HG03521 (cell line): Measurements from ENCODE around the gene DNAJB6.
A peak's percentile ranks its signal among the peaks of the same experiment; 100 is the strongest.

Experiments used
- ATAC-seq: cut with Tn5 transposase; IDR thresholded peaks from one replicate; pipeline ENCODE4 v1.9.1; 2021; ENCODE audit warnings: mild to moderate bottlenecking, moderate library complexity; ENCODE audit not compliant: unreplicated experiment

The DNAJB6 gene

GRCh38 chr7:157362729-157363128 is 25.9 kb downstream of the DNAJB6 start:
- no peak for ATAC-seq

DNA sequence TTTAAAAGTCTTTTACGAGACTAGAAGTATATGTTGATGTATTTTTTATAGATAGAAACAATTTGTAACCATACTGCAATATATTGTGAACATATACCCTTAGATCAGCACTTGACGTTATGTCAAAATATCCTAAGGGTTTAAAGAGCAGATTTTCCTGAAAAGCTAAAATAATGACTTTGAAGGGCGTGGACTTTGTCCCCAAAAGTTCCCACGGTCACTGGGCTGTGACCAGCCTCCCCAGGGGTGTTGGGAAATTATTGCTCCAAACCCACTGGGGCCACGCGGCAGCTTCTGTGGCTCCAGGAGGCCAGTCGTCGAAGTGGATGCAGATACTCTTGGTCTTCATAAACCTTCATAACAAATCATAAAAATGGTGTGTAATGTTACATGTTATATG is 29.9 kb downstream of the DNAJB6 start:
- no peak for ATAC-seq

DNA sequence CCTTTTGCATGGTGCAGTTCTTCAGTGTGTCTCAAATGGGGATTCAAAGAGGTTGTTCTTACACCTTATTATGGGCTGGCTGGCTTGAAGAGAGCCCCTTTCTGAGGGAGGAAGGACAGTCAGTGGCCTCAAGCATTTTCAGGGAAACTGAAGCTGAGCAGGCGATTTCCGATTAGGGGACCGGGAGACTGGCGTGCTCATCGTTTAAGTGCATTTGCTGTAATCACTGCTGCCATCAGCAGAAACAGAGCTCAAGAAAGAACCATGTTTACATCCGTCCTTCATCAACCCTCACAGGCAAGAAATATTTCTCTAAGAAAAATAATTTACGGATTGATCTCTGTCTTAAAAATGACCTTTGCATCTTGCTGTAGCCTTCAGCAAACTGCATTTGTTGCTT is 32.2 kb downstream of the DNAJB6 start:
- ATAC-seq, result no peak

GRCh38 chr7:157370742-157371141 is 33.9 kb downstream of the DNAJB6 start:
- no peak for ATAC-seq

DNA sequence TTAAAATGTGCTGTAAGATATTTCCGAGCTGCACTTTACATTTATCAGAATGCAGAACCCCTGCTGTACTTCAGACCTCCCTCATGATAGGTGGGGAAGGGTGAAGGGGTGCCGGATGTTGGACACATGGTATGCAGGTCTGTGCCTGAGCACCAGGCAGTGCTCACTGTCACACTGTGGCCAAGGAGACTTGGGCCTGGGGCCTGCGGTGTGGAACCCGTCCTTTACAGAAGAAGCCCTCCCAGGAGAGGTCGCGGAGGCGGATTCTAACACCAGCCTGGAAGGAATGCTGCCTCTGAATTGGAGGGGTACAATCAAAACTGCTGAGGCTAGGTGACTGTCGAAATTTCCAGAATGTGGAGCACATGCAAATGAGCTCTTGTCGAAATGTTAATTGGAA is 34.5 kb downstream of the DNAJB6 start:
- no peak for ATAC-seq

DNA sequence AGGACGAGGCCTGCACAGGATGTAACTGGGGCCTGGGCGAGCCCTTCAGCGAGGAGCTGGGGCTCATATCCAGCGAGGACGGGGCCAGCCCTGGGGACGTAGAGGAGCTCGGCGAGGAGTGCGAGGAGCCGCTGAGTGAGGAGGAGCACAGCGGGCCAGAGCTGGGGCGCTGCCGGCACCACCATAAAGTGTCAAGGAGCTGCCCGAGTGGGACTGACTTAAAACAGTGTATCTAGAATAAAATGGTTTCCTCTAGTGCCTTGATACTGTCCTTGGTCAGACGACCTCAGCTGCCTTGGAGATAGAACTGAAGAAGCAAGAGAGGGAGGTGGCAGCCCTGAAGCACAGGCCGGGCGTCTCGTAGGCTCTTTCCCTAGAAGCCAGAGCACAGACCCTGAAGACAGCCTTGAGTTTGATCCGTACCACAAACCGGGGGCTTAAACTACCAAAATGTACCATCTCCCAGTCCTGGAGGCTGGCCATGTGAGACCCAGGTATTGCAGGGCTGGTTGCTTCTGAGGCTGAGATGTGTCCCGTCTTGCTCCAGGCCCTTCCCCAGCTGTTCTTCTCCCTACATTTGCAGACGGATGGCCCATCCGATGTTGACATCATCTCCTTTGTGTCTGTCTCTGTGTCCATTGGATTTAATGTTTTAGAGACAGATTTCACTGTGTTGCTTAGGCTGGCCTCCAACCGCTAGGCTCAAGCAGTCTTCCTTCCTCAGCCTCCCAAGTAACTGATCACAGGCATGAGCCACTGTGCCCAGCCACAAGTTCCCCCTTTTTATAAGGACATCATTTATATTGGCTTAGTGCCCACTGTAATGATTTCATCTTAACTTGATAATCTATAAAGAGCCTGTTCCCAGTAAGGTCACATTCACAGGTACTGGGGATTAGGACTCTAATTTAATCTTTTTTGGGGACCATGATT is 35.8 kb downstream of the DNAJB6 start:
- no peak for ATAC-seq

DNA sequence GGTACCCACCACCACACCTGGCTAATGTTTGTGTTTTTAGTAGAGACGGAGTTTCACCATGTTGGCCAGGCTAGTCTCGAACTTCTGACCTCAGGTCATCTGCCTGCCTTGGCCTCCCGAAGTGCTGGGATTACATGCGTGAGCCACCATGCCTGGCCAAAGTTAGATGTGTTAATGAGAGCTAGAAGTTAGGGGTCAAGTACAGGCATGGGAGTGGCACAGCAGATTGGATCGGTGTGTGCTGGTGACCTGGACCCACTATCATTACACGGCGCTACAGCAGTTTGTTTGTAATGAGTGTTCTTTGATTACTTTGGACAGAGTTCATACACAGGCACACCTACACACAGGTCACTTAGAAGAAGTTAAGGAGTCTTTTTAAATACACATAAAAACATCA is 36.7 kb downstream of the DNAJB6 start:
- no peak for ATAC-seq

- no peak for ATAC-seq
These were observed 38.6 kb downstream of the DNAJB6 start for GRCh38 chr7:157375410-157375809.

DNA sequence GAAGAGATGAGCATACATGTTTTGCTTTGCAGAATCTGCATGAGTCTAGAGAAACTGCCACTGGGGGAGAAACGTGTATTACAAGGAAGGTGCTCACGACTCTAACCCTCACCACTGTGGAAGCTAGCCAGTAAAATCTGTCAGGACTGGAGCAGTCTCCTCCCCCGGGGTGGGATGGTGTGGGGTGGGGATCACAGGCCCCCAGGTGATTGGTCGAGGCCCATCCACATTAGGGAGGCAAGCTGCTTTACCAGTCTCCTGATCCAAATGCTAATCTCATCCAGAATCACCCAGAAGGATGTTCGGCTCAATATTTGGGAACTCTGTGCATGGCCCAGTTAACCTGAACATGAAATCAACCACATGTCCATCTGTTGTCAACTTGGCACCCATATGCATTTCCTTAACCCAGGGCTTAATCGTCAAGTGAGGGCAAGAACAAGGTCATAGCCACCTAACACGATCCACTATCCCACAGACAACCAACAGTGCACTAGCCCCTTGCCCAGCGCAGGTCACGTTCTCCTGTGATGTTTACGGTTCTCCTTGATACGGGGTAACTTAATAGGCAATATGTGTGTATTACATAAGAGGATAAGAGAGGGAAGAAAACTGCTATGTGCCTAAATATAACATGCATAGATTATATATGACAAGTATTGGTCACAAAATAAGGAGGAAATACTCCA is 40.8 kb downstream of the DNAJB6 start:
- ATAC-seq, result no peak

DNA sequence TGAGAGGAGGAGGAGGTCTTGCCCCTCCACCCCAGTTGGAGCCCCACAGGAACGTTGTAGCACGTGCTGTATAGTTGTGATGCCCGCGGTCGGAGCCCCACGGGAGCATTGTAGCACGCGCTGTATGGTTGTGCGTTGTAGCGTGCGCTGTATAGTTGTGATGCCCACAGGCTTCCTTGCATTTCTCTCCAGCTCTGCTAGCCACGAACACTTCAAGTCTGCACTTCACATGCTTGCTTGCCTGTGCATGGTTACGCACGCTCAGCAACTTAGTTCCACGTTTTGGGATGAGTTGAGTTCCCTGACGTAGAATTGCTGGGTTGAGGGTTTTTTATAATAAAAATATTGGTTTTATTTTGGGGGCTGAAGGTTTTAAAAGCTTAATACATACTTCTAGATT is 41.6 kb downstream of the DNAJB6 start:
- no peak for ATAC-seq

GRCh38 chr7:157379493-157379892 is 42.7 kb downstream of the DNAJB6 start:
- no peak for ATAC-seq

GRCh38 chr7:157380416-157380815 is 43.6 kb downstream of the DNAJB6 start:
- no peak for ATAC-seq

DNA sequence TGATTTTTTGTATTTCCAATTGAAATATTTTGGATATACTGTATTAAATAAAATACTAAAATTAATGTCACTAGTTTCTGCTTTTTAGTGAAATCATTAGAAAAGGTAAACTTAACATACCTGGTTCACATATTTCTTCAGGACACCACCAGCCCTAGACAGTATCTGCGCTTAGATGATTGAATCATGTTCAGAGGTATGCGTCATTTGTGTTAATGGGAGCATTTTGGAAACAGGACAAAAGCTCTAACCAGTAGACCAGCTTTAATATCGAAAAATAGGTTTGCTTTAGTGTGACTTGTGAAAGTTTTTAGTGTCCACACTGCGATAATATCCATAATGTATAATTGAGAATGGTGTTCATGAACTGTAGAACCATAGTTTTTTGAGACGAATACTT is 47.1 kb downstream of the DNAJB6 start:
- no peak for ATAC-seq

DNA sequence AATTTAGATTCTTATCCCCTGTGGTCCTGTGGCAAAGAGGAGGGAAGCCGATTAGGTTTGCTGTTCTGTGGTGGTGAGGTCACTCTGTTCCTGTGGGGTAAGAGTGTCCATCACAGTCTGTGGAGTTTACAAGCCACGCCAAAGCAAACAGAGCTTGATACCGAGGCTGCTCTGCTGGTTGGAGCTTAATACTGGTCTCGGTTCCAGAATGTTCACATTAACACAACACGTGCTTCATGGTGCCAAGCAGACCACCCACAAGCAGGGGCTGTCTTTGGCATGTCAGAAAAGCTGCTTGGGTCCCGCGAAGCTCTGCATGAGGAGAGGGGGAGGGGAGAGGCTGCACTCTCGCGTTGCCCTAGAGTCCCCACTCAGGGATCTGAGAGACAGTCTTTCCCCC is 47.5 kb downstream of the DNAJB6 start:
- no peak for ATAC-seq

GRCh38 chr7:157386979-157387800 is 50.4 kb downstream of the DNAJB6 start:
- ATAC-seq, result peak; percentile 74

GRCh38 chr7:157388301-157388700 is 51.5 kb downstream of the DNAJB6 start:
- no peak for ATAC-seq

- no peak for ATAC-seq
These were observed 53.3 kb downstream of the DNAJB6 start for GRCh38 chr7:157389951-157390730.

- ATAC-seq, result no peak
These were observed 54.4 kb downstream of the DNAJB6 start for GRCh38 chr7:157391036-157391710.

DNA sequence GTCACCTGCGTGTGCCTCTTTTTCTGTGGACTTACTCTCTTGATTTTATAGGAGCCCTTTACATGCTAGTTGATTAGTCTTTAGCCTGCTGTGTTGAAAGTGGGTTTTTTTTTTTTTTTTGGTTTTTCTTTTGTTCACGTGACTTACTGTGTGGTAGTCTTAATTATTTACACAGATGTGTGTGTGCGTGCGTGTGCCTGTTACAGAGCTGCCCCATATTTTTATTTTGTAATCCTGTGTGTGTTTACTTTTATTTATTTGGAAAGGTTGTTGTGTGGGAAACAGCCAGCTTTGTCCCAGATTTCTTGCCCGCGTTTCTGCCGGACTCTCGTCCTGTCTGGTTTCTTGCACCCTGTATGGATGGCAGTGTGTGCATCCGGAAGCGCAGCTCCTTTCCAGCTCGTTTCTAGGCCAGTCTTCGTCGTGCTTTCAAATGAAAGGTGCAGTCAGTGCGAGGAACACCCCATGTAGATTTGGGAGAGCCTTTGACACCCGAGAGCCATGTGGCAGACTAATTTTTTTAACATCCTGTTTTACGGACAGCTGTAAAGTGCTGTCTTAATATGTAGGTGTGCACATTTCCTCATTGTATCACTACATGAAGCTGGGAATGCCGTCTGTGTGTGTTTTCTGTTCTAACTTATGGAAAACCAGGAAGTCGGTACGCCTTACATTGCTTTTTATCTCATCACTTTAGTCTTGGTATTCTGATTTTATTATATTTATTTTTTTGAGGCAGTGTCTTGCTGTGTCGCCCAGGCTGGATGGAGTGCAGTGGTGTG is 55.6 kb downstream of the DNAJB6 start:
- no peak for ATAC-seq
